ENCODE measurements around the gene NCKAP5. TPM values are rescaled to one million over a fixed set of nuclear protein-coding genes. Genes with fewer than 3 reads are reported as not detected.

NCKAP5 gene
- total and polyA plus RNA-seq, 9 of the 15 experiments (the other 6 are each of a cell fraction or from before 2014, with no cell fraction given), result not detected

GRCh38 chr2:133490411-133490980 lies 77.8 kb downstream of the NCKAP5 start (continued):
- TF ChIP-seq POLR3G (IDR thresholded peaks at IDR 0.05; ENCODE audit: extremely low read depth, insufficient read length, insufficient replicate concordance), result no peak
- no peak for TF ChIP-seq DNMT1 (IDR thresholded peaks at IDR 0.05)
- TF ChIP-seq ADNP (tag; IDR thresholded peaks at IDR 0.05), result no peak
- TF ChIP-seq RBM14 (IDR thresholded peaks at IDR 0.05; ENCODE audit: borderline replicate concordance, insufficient read depth, low read depth, low read length), result no peak
- no peak for TF ChIP-seq LARP7 (IDR thresholded peaks at IDR 0.05)
- TF ChIP-seq RNF2 (IDR thresholded peaks at IDR 0.05), result no peak
- TF ChIP-seq BHLHE40 (IDR thresholded peaks at IDR 0.05; ENCODE audit: low read length), result no peak
- no peak for TF ChIP-seq SMARCA4 (IDR thresholded peaks at IDR 0.05)
- no peak for TF ChIP-seq ID3 (CRISPR knock-in tag; IDR thresholded peaks at IDR 0.05)
- no peak for TF ChIP-seq ID3 (tag; IDR thresholded peaks at IDR 0.05)
- TF ChIP-seq HOXB6 (CRISPR knock-in tag; IDR thresholded peaks at IDR 0.05; ENCODE audit: borderline replicate concordance), result no peak
- no peak for TF ChIP-seq ZNF280B (CRISPR knock-in tag; IDR thresholded peaks at IDR 0.05)
- no peak for TF ChIP-seq SMARCE1 (IDR thresholded peaks at IDR 0.05)
- TF ChIP-seq IRF1 (CRISPR knock-in tag; IDR thresholded peaks at IDR 0.05; ENCODE audit: borderline replicate concordance), result no peak
- TF ChIP-seq ILF3 (IDR thresholded peaks at IDR 0.05; ENCODE audit: borderline replicate concordance), result no peak
- no peak for TF ChIP-seq ZNF695 (CRISPR knock-in tag; IDR thresholded peaks at IDR 0.05)
- TF ChIP-seq FOXJ3 (CRISPR knock-in tag; IDR thresholded peaks at IDR 0.05), result no peak
- no peak for TF ChIP-seq ZNF586 (CRISPR knock-in tag; conservative IDR thresholded peaks at IDR 0.05)
- no peak for TF ChIP-seq BACH1 (tag; IDR thresholded peaks at IDR 0.05)
- peak; percentile 76 for TF ChIP-seq ZNF316 (IDR thresholded peaks at IDR 0.05)
- TF ChIP-seq KDM2B (CRISPR knock-in tag; IDR thresholded peaks at IDR 0.05), result no peak
- no peak for TF ChIP-seq ZNF696 (CRISPR knock-in tag; conservative IDR thresholded peaks at IDR 0.05)
- TF ChIP-seq ZBTB5 (IDR thresholded peaks at IDR 0.05), result no peak
- no peak for TF ChIP-seq GTF3C2 (IDR thresholded peaks at IDR 0.05; ENCODE audit: borderline replicate concordance, extremely low read depth, insufficient read length)

All from K562 (cell line).